GM12878 (cell line): ENCODE measurements around the gene AFF2.

Experiments
- CEBPB ChIP-seq, 2 experiments: fragments of 150-350 bp in 1 of 2; IDR thresholded peaks; 2 replicates each; pipeline ENCODE4 v1.6.1; 2012 to 2014; ENCODE audit warnings: low read depth in 2 of 2, low read length in 2 of 2, borderline replicate concordance in 1 of 2, inconsistent platforms in 1 of 2
- CTCF ChIP-seq, 3 experiments: IDR thresholded peaks in 2 of 3; conservative IDR thresholded peaks in 1 of 3; 2 replicates each; pipeline ENCODE4 v1.5.1; 2011; ENCODE audit warnings: low read depth in 3 of 3, low read length in 3 of 3, mild to moderate bottlenecking in 3 of 3, control low read depth in 2 of 3, moderate library complexity in 2 of 3, inconsistent platforms in 1 of 3, mixed read lengths in 1 of 3; ENCODE audit not compliant: control insufficient read depth in 2 of 3, insufficient read depth in 1 of 3; ENCODE audit errors: extremely low read depth in 1 of 3
- DPF2 ChIP-seq: fragments of 450-650 bp; IDR thresholded peaks from 2 replicates; pipeline ENCODE4 v1.6.1; 2017; ENCODE audit warnings: mild to moderate bottlenecking
- HDGF ChIP-seq: fragments of 450-650 bp; IDR thresholded peaks from 2 replicates; pipeline ENCODE4 v1.6.1; 2016; ENCODE audit warnings: antibody characterized with exemption
- IKZF2 ChIP-seq, 2 experiments: fragments of 450-650 bp; IDR thresholded peaks; 2 replicates each; pipeline ENCODE4 v1.6.1; 2017; ENCODE audit warnings: mild to moderate bottlenecking in 2 of 2, moderate library complexity in 2 of 2

GRCh38 chrX:148878371-148878770 is 378.0 kb downstream of the AFF2 start:
- TF ChIP-seq IKZF2 (IDR thresholded peaks at IDR 0.05) = no peak
- TF ChIP-seq DPF2 = no peak
- no peak for TF ChIP-seq HDGF
- no peak for TF ChIP-seq CTCF (IDR thresholded peaks at IDR 0.05 in 2 of 3, conservative IDR thresholded peaks at IDR 0.05 in 1 of 3; ENCODE audit: control insufficient read depth in 2 of 3, extremely low read depth in 1 of 3, insufficient read depth in 1 of 3, low read depth in 3 of 3, low read length in 3 of 3)
- TF ChIP-seq CEBPB (IDR thresholded peaks at IDR 0.05; ENCODE audit: borderline replicate concordance in 1 of 2, low read depth in 2 of 2, low read length in 2 of 2) = no peak
